Nephron (organoid): ENCODE results near the gene HRG.
"Not testable (repeated sequence)": the region's sequence is repeated elsewhere in the genome, so short reads cannot be mapped to it uniquely, and the experiment has no call there.

Experiments used
- H3K27ac Mint-ChIP-seq, 3 experiments: 2 replicates each; pipeline ENCODE4 v1.8.0; 2020; ENCODE audit warnings: mixed read lengths in 3 of 3, mild to moderate bottlenecking in 2 of 3, moderate library complexity in 1 of 3
- H3K27me3 Mint-ChIP-seq: 2 replicates; pipeline ENCODE4 v1.8.0; 2021; ENCODE audit warnings: low read depth, mild to moderate bottlenecking, moderate library complexity, mixed read lengths
- H3K36me3 Mint-ChIP-seq: 2 replicates; pipeline ENCODE4 v1.8.0; 2020; ENCODE audit warnings: low read depth, mixed read lengths
- H3K4me1 Mint-ChIP-seq: 2 replicates; pipeline ENCODE4 v1.8.0; 2020; ENCODE audit warnings: mixed read lengths
- H3K4me3 Mint-ChIP-seq, 3 experiments: 2 replicates each; pipeline ENCODE4 v1.8.0; 2020; ENCODE audit warnings: mild to moderate bottlenecking in 3 of 3, mixed read lengths in 3 of 3, moderate library complexity in 2 of 3
- H3K9me3 Mint-ChIP-seq: 2 replicates; pipeline ENCODE4 v1.8.0; 2020; ENCODE audit warnings: mixed read lengths
- TF ChIP-seq, protein P1 (sequence below), 3 experiments: fragments of 200-600 bp; sonication (generic); IDR thresholded peaks; one replicate each; pipeline ENCODE4 v1.5.0; 2021; ENCODE audit warnings: antibody characterized with exemption in 3 of 3; ENCODE audit not compliant: unreplicated experiment in 3 of 3

Gene HRG

GRCh38 chr3:186626254-186626847, 39.5 kb upstream of the HRG start:
- Mint-ChIP-seq H3K27ac (no peak overlapping the region), H3K36me3 (no peaks in the 10 kb centered on the region), H3K4me1 (no peaks in the 10 kb centered on the region), H3K4me3 (no peak overlapping the region), H3K9me3 (no peaks in the 10 kb centered on the region), H3K27me3 (peaks cover 10% of the 10 kb centered on the region)
- TF ChIP-seq, protein P1, sequence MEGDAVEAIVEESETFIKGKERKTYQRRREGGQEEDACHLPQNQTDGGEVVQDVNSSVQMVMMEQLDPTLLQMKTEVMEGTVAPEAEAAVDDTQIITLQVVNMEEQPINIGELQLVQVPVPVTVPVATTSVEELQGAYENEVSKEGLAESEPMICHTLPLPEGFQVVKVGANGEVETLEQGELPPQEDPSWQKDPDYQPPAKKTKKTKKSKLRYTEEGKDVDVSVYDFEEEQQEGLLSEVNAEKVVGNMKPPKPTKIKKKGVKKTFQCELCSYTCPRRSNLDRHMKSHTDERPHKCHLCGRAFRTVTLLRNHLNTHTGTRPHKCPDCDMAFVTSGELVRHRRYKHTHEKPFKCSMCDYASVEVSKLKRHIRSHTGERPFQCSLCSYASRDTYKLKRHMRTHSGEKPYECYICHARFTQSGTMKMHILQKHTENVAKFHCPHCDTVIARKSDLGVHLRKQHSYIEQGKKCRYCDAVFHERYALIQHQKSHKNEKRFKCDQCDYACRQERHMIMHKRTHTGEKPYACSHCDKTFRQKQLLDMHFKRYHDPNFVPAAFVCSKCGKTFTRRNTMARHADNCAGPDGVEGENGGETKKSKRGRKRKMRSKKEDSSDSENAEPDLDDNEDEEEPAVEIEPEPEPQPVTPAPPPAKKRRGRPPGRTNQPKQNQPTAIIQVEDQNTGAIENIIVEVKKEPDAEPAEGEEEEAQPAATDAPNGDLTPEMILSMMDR (IDR thresholded peaks at IDR 0.05; ENCODE audit: unreplicated experiment in 3 of 3), result no peak

GRCh38 chr3:186627852-186628414, 37.9 kb upstream of the HRG start:
- TF ChIP-seq, protein P1 (IDR thresholded peaks at IDR 0.05; ENCODE audit: unreplicated experiment in 3 of 3), result no peak
- Mint-ChIP-seq H3K36me3 (no peaks in the 10 kb centered on the region), H3K4me1 (no peaks in the 10 kb centered on the region), H3K27me3 (peaks cover 10% of the 10 kb centered on the region), H3K9me3 (no peaks in the 10 kb centered on the region), H3K4me3 (no peak overlapping the region), H3K27ac (no peak overlapping the region)

- no peak overlapping the region for H3K27ac Mint-ChIP-seq
- peaks cover 10% of the 10 kb centered on the region for H3K27me3 Mint-ChIP-seq
- H3K4me3 Mint-ChIP-seq, result no peak overlapping the region
- no peaks in the 10 kb centered on the region for H3K9me3 Mint-ChIP-seq
- no peaks in the 10 kb centered on the region for H3K4me1 Mint-ChIP-seq
- H3K36me3 Mint-ChIP-seq, result no peaks in the 10 kb centered on the region
- TF ChIP-seq, protein P1 (IDR thresholded peaks at IDR 0.05; ENCODE audit: unreplicated experiment in 3 of 3), result no peak
Observed at GRCh38 chr3:186628756-186629155, 37.1 kb upstream of the HRG start.

DNA sequence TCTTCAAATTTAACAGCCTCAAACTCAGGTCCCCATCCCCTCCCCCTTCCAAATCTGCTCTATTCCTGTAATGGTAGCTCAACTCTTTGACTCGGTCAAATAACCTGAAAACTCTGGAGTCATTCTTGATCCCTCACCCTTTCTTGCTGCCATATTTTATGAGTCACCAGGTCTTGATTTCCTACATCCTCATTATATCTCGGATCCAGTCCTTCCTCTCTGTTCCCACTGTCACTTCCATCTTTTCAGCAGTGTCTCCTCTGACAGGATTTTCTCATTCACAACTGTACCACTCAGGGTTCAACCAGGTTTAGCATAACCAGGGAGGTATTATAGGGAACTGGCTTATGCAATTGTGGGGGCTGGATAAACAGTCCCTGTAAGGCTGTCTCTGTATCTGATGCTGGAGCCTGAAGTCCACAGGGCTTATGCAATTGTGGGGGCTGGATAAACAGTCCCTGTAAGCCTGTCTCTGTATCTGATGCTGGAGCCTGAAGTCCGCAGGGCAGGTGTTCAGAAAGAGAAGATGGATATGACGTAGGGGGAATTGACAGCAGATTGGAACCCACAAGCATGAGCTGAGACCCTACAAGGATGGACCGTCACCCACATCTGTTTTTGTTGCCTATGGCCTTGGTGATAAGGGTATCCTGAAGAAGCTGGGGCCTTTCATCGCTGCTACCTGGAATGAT, 34.7 kb upstream of the HRG start:
- Mint-ChIP-seq H3K27me3 (peaks cover 10% of the 10 kb centered on the region), H3K4me1 (no peaks in the 10 kb centered on the region), H3K27ac (no peak overlapping the region), H3K36me3 (no peaks in the 10 kb centered on the region), H3K4me3 (no peak overlapping the region), H3K9me3 (no peaks in the 10 kb centered on the region)
- TF ChIP-seq, protein P1 (IDR thresholded peaks at IDR 0.05; ENCODE audit: unreplicated experiment in 3 of 3), result no peak

GRCh38 chr3:186633481-186633880, 32.3 kb upstream of the HRG start:
- H3K36me3 Mint-ChIP-seq, result no peaks in the 10 kb centered on the region
- H3K4me3 Mint-ChIP-seq, result no peak overlapping the region
- no peaks in the 10 kb centered on the region for H3K4me1 Mint-ChIP-seq
- no peaks in the 10 kb centered on the region for H3K9me3 Mint-ChIP-seq
- TF ChIP-seq, protein P1 (IDR thresholded peaks at IDR 0.05; ENCODE audit: unreplicated experiment in 3 of 3), result no peak
- peaks cover 14% of the 10 kb centered on the region for H3K27me3 Mint-ChIP-seq
- no peak overlapping the region for H3K27ac Mint-ChIP-seq

- H3K27ac Mint-ChIP-seq, H3K4me1 Mint-ChIP-seq, H3K4me3 Mint-ChIP-seq, H3K9me3 Mint-ChIP-seq, H3K36me3 Mint-ChIP-seq: not testable (repeated sequence)
- peaks cover 17% of the 10 kb centered on the region for H3K27me3 Mint-ChIP-seq
Observed at GRCh38 chr3:186634207-186634606, 31.6 kb upstream of the HRG start.
